Hepatocyte (in vitro differentiated cells): ENCODE data around the gene WDR31.

ENCODE experiments used
- EZH2 ChIP-seq: fragments of 200-600 bp; sonication (generic); IDR thresholded peaks from 2 replicates; pipeline ENCODE4 v1.6.1; 2016; ENCODE audit warnings: antibody characterized with exemption, mild to moderate bottlenecking, borderline replicate concordance
- EZH2phosphoT487 ChIP-seq: fragments of 200-600 bp; sonication (generic); IDR thresholded peaks from one replicate; pipeline ENCODE4 v1.6.1; 2018; ENCODE audit warnings: antibody characterized with exemption, mild to moderate bottlenecking, low read depth, moderate library complexity; ENCODE audit not compliant: unreplicated experiment, severe bottlenecking
- TF ChIP-seq, protein P1 (sequence below): fragments of 200-600 bp; sonication (generic); IDR thresholded peaks from 2 replicates; pipeline ENCODE4 v1.5.1; 2016; ENCODE audit warnings: antibody characterized with exemption, mild to moderate bottlenecking; ENCODE audit not compliant: poor library complexity

DNA sequence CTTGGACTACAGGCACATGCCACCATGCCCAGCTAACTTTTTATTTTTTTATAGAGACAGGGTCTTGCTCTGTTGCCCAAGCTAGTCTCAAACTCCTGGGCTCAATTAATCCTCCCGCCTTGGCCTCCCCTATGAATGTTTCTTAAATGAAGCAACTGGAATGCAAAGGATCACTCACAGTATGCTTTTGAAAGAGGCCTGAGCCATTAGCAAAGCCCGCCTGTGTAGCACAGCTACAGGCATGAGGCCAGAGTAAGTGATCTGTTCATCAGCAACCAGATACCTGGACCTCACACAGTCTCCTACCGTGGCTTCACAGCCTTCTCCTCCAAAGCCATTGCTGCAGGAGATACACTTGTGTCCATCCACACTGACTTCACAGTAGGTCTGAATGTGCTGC lies 20.0 kb downstream of the WDR31 start:
- TF ChIP-seq, protein P1, sequence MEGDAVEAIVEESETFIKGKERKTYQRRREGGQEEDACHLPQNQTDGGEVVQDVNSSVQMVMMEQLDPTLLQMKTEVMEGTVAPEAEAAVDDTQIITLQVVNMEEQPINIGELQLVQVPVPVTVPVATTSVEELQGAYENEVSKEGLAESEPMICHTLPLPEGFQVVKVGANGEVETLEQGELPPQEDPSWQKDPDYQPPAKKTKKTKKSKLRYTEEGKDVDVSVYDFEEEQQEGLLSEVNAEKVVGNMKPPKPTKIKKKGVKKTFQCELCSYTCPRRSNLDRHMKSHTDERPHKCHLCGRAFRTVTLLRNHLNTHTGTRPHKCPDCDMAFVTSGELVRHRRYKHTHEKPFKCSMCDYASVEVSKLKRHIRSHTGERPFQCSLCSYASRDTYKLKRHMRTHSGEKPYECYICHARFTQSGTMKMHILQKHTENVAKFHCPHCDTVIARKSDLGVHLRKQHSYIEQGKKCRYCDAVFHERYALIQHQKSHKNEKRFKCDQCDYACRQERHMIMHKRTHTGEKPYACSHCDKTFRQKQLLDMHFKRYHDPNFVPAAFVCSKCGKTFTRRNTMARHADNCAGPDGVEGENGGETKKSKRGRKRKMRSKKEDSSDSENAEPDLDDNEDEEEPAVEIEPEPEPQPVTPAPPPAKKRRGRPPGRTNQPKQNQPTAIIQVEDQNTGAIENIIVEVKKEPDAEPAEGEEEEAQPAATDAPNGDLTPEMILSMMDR, result no peak
- TF ChIP-seq EZH2phosphoT487, result no peak
- no peak for TF ChIP-seq EZH2
